DOHH2 (cell line): ENCODE data around the gene TTC7B.

Source experiments
- CTCF ChIP-seq: fragments of 200-600 bp; sonication (generic); IDR thresholded peaks from one replicate; pipeline ENCODE4 v1.5.1; 2014; ENCODE audit warnings: antibody characterized with exemption, mild to moderate bottlenecking, low read depth, low read length; ENCODE audit not compliant: poor library complexity, severe bottlenecking
- EZH2phosphoT487 ChIP-seq: fragments of 200-600 bp; sonication (generic); IDR thresholded peaks from 2 replicates; pipeline ENCODE4 v1.6.1; 2017; ENCODE audit warnings: borderline replicate concordance, mild to moderate bottlenecking, antibody characterized with exemption, low read length, moderate library complexity, mixed read lengths

GRCh38 chr14:90512329-90512991 lies 303.8 kb downstream of the TTC7B start:
- TF ChIP-seq CTCF: no peak
- TF ChIP-seq EZH2phosphoT487: no peak
